Rectal smooth muscle tissue (tissue), 1 donor: ENCODE data around the gene COX10.

Experiments used
- H3K27ac ChIP-seq: one replicate; pipeline ENCODE4 v1.7.0; 2013; ENCODE audit warnings: low read depth, low read length, inconsistent platforms
- H3K27me3 ChIP-seq: one replicate; pipeline ENCODE4 v1.7.0; 2013; ENCODE audit warnings: low read length; ENCODE audit not compliant: control insufficient read depth, insufficient read depth
- H3K36me3 ChIP-seq: one replicate; pipeline ENCODE4 v1.7.0; 2013; ENCODE audit warnings: low read length; ENCODE audit not compliant: control insufficient read depth, insufficient read depth
- H3K4me1 ChIP-seq: one replicate; pipeline ENCODE4 v1.7.0; 2013; ENCODE audit warnings: low read length; ENCODE audit not compliant: control insufficient read depth, insufficient read depth
- H3K4me3 ChIP-seq: one replicate; pipeline ENCODE4 v1.7.0; 2013; ENCODE audit warnings: low read length
- H3K9ac ChIP-seq: one replicate; pipeline ENCODE4 v1.7.0; 2013; ENCODE audit warnings: low read length

COX10 gene

GRCh38 chr17:14051692-14052091 is 17.6 kb upstream of the COX10 start:
- H3K27ac ChIP-seq, result no peak overlapping the region
- H3K27me3 ChIP-seq, result no peaks in the 10 kb centered on the region
- no peaks in the 10 kb centered on the region for H3K4me1 ChIP-seq

GRCh38 chr17:14052886-14053615 is 16.3 kb upstream of the COX10 start:
- H3K4me1 ChIP-seq, result no peaks in the 10 kb centered on the region
- H3K27ac ChIP-seq, result no peak overlapping the region

More at GRCh38 chr17:14051692-14052091, 17.6 kb upstream of the COX10 start:
- H3K36me3 ChIP-seq, result no peaks in the 10 kb centered on the region
- no peak overlapping the region for H3K9ac ChIP-seq
- no peak overlapping the region for H3K4me3 ChIP-seq

DNA sequence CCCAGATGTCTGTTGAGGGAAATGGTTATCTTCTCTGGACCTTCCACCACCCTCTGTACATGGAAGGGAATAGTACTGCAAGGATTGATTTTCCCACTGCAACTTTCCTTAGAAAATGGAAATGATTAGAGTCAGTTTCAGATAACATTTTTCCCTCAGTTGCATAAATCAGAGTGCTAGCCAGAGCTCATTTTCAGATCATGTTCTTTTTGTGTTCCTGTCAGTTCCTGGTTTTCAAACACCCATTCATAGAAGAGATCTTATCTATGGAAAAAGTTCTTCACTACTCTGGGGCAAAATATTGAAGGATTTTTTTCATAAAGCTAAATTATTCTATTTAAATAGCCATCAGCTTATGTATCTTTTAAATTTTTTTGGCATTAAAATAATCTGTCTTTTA is 11.7 kb upstream of the COX10 start:
- H3K4me1 ChIP-seq, result no peaks in the 10 kb centered on the region
- no peak overlapping the region for H3K9ac ChIP-seq
- H3K27me3 ChIP-seq, result no peaks in the 10 kb centered on the region
- H3K4me3 ChIP-seq, result no peak overlapping the region
- no peaks in the 10 kb centered on the region for H3K36me3 ChIP-seq
- no peak overlapping the region for H3K27ac ChIP-seq

More at GRCh38 chr17:14052886-14053615, 16.3 kb upstream of the COX10 start:
- no peaks in the 10 kb centered on the region for H3K36me3 ChIP-seq
- H3K9ac ChIP-seq, result no peak overlapping the region
- H3K4me3 ChIP-seq, result no peak overlapping the region
- H3K27me3 ChIP-seq, result no peaks in the 10 kb centered on the region

GRCh38 chr17:14058051-14058450 is 11.3 kb upstream of the COX10 start:
- Histone ChIP-seq H3K4me3 (no peak overlapping the region), H3K4me1 (no peaks in the 10 kb centered on the region), H3K27me3 (no peaks in the 10 kb centered on the region), H3K36me3 (no peaks in the 10 kb centered on the region), H3K9ac (no peak overlapping the region), H3K27ac (no peak overlapping the region)

- no peak overlapping the region for H3K27ac ChIP-seq
- no peak overlapping the region for H3K4me3 ChIP-seq
- H3K27me3 ChIP-seq, result no peaks in the 10 kb centered on the region
- H3K9ac ChIP-seq, result no peak overlapping the region
- no peaks in the 10 kb centered on the region for H3K4me1 ChIP-seq
- no peaks in the 10 kb centered on the region for H3K36me3 ChIP-seq
Measured at GRCh38 chr17:14060706-14061105, 8.6 kb upstream of the COX10 start.

- Histone ChIP-seq H3K27ac (no peak overlapping the region), H3K36me3 (no peaks in the 10 kb centered on the region), H3K4me3 (no peak overlapping the region), H3K9ac (no peak overlapping the region), H3K4me1 (no peaks in the 10 kb centered on the region), H3K27me3 (no peaks in the 10 kb centered on the region)
Measured at GRCh38 chr17:14061666-14062560, 7.4 kb upstream of the COX10 start.

GRCh38 chr17:14067347-14067746 is 2.0 kb upstream of the COX10 start:
- Histone ChIP-seq H3K36me3 (no peaks in the 10 kb centered on the region), H3K4me1 (peaks cover 7% of the 10 kb centered on the region), H3K27ac (no peak overlapping the region), H3K9ac (no peak overlapping the region), H3K4me3 (no peak overlapping the region), H3K27me3 (no peaks in the 10 kb centered on the region)

DNA sequence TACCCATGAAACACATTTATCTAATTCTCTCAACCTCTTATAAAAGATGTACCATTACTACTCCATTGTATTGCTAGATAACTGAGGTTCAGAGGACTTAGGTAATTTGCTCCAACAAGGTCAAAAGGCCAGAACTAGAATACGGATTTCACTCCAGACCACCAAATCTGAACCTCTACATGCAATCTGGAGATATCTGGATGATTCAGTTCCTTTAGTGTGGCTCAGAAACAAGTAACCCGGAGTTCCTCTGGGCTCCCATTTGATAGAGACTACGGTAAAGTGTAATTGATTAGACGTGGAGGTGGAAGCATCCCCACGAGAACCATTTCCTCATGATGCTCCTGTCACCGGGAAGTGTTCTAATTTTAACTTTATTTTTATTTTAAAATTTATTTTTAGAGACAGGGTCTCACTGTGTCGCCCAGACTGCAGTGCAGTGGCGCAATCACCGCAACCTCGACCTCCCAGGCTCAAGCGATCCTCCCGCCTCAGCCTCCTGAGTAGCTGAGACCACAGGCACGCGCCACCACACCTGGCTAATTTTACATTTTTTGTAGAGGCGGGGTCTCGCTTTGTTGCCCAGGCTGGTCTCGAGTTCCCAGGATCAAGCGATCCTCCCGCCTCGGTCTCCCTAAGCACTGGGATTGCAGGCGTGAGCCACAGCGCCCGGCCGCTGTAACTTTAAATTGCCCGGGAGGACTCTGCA is 608 bp upstream of the COX10 start:
- no peaks in the 10 kb centered on the region for H3K36me3 ChIP-seq
- H3K4me1 ChIP-seq, result peaks cover 7% of the 10 kb centered on the region
- H3K27me3 ChIP-seq, result no peaks in the 10 kb centered on the region
- no peak overlapping the region for H3K9ac ChIP-seq
- no peak overlapping the region for H3K27ac ChIP-seq
- peak overlapping the region; percentile 100 for H3K4me3 ChIP-seq

GRCh38 chr17:14070344-14070984 is 1.2 kb downstream of the COX10 start:
- H3K9ac ChIP-seq, result no peak overlapping the region
- H3K27me3 ChIP-seq, result no peaks in the 10 kb centered on the region
- no peaks in the 10 kb centered on the region for H3K36me3 ChIP-seq
- H3K4me1 ChIP-seq, result peaks cover 7% of the 10 kb centered on the region
- H3K4me3 ChIP-seq, result peak overlapping the region; percentile 100
- no peak overlapping the region for H3K27ac ChIP-seq

DNA sequence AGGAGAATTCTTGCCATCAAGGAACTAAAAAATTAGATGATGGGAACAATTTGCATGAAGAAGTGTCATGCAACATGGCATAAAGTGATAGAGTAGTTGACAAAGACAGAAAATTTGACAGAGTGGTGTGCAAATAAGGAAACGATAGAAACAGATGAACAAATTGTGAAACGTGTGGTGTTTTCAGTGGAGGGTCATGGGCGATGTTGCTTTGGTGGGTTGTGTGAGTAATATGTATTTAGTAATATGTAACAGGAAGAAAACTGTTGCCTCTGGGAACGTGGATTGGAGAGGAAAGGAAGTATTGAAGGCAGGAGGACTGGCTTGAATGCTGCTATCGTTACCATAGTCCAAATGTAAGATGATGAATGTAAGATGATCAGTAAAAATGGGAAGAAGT is 3.6 kb downstream of the COX10 start:
- Histone ChIP-seq H3K36me3 (peaks cover 3% of the 10 kb centered on the region), H3K27ac (no peak overlapping the region), H3K4me3 (no peak overlapping the region), H3K9ac (no peak overlapping the region), H3K27me3 (no peaks in the 10 kb centered on the region), H3K4me1 (peaks cover 7% of the 10 kb centered on the region)

GRCh38 chr17:14078027-14078426 is 8.7 kb downstream of the COX10 start:
- Histone ChIP-seq H3K4me1 (no peaks in the 10 kb centered on the region), H3K4me3 (no peak overlapping the region), H3K9ac (no peak overlapping the region), H3K27me3 (no peaks in the 10 kb centered on the region), H3K27ac (no peak overlapping the region), H3K36me3 (peaks cover 12% of the 10 kb centered on the region)

- no peak overlapping the region for H3K4me3 ChIP-seq
- peaks cover 12% of the 10 kb centered on the region for H3K36me3 ChIP-seq
- H3K4me1 ChIP-seq, result no peaks in the 10 kb centered on the region
- H3K9ac ChIP-seq, result no peak overlapping the region
- no peaks in the 10 kb centered on the region for H3K27me3 ChIP-seq
- H3K27ac ChIP-seq, result no peak overlapping the region
Measured at GRCh38 chr17:14080847-14081251, 11.5 kb downstream of the COX10 start.
